Measurements from ENCODE around the gene CHD9.

Gene CHD9

GRCh38 chr16:53159781-53160436, 105.1 kb downstream of the CHD9 start:
- no peak for TF ChIP-seq ZNF384 (IDR thresholded peaks at IDR 0.05)
- no peak for TF ChIP-seq NFRKB (IDR thresholded peaks at IDR 0.05)
- no peak for TF ChIP-seq HDGF (IDR thresholded peaks at IDR 0.05; ENCODE audit: borderline replicate concordance)
- TF ChIP-seq SP1 (IDR thresholded peaks at IDR 0.05): no peak
- no peak for TF ChIP-seq BHLHE40 (IDR thresholded peaks at IDR 0.05; ENCODE audit: borderline replicate concordance)
- TF ChIP-seq LEF1 (IDR thresholded peaks at IDR 0.05; ENCODE audit: borderline replicate concordance): no peak
- TF ChIP-seq L3MBTL2 (conservative IDR thresholded peaks at IDR 0.05): no peak
- TF ChIP-seq TARDBP (IDR thresholded peaks at IDR 0.05): no peak
- TF ChIP-seq PKNOX1 (IDR thresholded peaks at IDR 0.05): no peak
- no peak for TF ChIP-seq ELF4 (IDR thresholded peaks at IDR 0.05)
- DNase-seq (ENCODE audit: extremely low spot score): peak; percentile 40
- POLR2A ChIA-PET: no interaction called here
- CTCF ChIA-PET: no interaction called here

- no peak for DNase-seq (ENCODE audit: extremely low spot score)
- ChIA-PET CTCF (no interaction called here), POLR2A (no interaction called here)
Measured at GRCh38 chr16:53166099-53166498, 111.3 kb downstream of the CHD9 start.

GRCh38 chr16:53168744-53169143, 114.0 kb downstream of the CHD9 start:
- ChIA-PET CTCF (no interaction called here), POLR2A (no interaction called here)
- TF ChIP-seq HDGF (IDR thresholded peaks at IDR 0.05; ENCODE audit: borderline replicate concordance): no peak
- no peak for TF ChIP-seq CTBP1 (IDR thresholded peaks at IDR 0.05; ENCODE audit: borderline replicate concordance)
- TF ChIP-seq LEF1 (IDR thresholded peaks at IDR 0.05; ENCODE audit: borderline replicate concordance): no peak
- no peak for TF ChIP-seq PKNOX1 (IDR thresholded peaks at IDR 0.05)
- TF ChIP-seq FOXK2 (IDR thresholded peaks at IDR 0.05): no peak
- TF ChIP-seq L3MBTL2 (conservative IDR thresholded peaks at IDR 0.05): no peak
- no peak for TF ChIP-seq TARDBP (IDR thresholded peaks at IDR 0.05)
- TF ChIP-seq SUZ12 (IDR thresholded peaks at IDR 0.05): no peak
- no peak for TF ChIP-seq BHLHE40 (IDR thresholded peaks at IDR 0.05; ENCODE audit: borderline replicate concordance)
- no peak for TF ChIP-seq ARNT (IDR thresholded peaks at IDR 0.05)
- TF ChIP-seq FOXA1 (IDR thresholded peaks at IDR 0.05): no peak
- no peak for TF ChIP-seq SP1 (IDR thresholded peaks at IDR 0.05)
- no peak for TF ChIP-seq FOXM1 (IDR thresholded peaks at IDR 0.05; ENCODE audit: borderline replicate concordance)
- no peak for TF ChIP-seq ZNF384 (IDR thresholded peaks at IDR 0.05)
- TF ChIP-seq NFRKB (IDR thresholded peaks at IDR 0.05): no peak
- no peak for TF ChIP-seq ELF4 (IDR thresholded peaks at IDR 0.05)
- DNase-seq (ENCODE audit: extremely low spot score): no peak

More at GRCh38 chr16:53166099-53166498, 111.3 kb downstream of the CHD9 start:
- TF ChIP-seq L3MBTL2 (conservative IDR thresholded peaks at IDR 0.05) (no peak), PKNOX1 (IDR thresholded peaks at IDR 0.05) (no peak), TARDBP (IDR thresholded peaks at IDR 0.05) (no peak), ELF4 (IDR thresholded peaks at IDR 0.05) (no peak), ARNT (IDR thresholded peaks at IDR 0.05) (no peak), BHLHE40 (IDR thresholded peaks at IDR 0.05; ENCODE audit: borderline replicate concordance) (no peak), ZNF384 (IDR thresholded peaks at IDR 0.05) (no peak), FOXM1 (IDR thresholded peaks at IDR 0.05; ENCODE audit: borderline replicate concordance) (no peak)

- TF ChIP-seq L3MBTL2 (conservative IDR thresholded peaks at IDR 0.05) (no peak), HDGF (IDR thresholded peaks at IDR 0.05; ENCODE audit: borderline replicate concordance) (no peak), ZNF384 (IDR thresholded peaks at IDR 0.05) (no peak), ARNT (IDR thresholded peaks at IDR 0.05) (no peak)
- no peak for DNase-seq (ENCODE audit: extremely low spot score)
- POLR2A ChIA-PET: no interaction called here
- CTCF ChIA-PET: no interaction called here
Measured at GRCh38 chr16:53172517-53172916, 117.7 kb downstream of the CHD9 start.

GRCh38 chr16:53175118-53175517, 120.3 kb downstream of the CHD9 start:
- ChIA-PET POLR2A (no interaction called here), CTCF (no interaction called here)
- TF ChIP-seq ARNT (IDR thresholded peaks at IDR 0.05): no peak
- TF ChIP-seq LEF1 (IDR thresholded peaks at IDR 0.05; ENCODE audit: borderline replicate concordance): no peak
- TF ChIP-seq HDGF (IDR thresholded peaks at IDR 0.05; ENCODE audit: borderline replicate concordance): no peak
- no peak for TF ChIP-seq ZNF384 (IDR thresholded peaks at IDR 0.05)
- no peak for TF ChIP-seq SUZ12 (IDR thresholded peaks at IDR 0.05)
- TF ChIP-seq TARDBP (IDR thresholded peaks at IDR 0.05): no peak
- TF ChIP-seq CTBP1 (IDR thresholded peaks at IDR 0.05; ENCODE audit: borderline replicate concordance): no peak
- TF ChIP-seq FOXK2 (IDR thresholded peaks at IDR 0.05): no peak
- no peak for TF ChIP-seq NFRKB (IDR thresholded peaks at IDR 0.05)
- no peak for TF ChIP-seq FOXM1 (IDR thresholded peaks at IDR 0.05; ENCODE audit: borderline replicate concordance)
- TF ChIP-seq FOXA1 (IDR thresholded peaks at IDR 0.05): no peak
- no peak for TF ChIP-seq BHLHE40 (IDR thresholded peaks at IDR 0.05; ENCODE audit: borderline replicate concordance)
- TF ChIP-seq SP1 (IDR thresholded peaks at IDR 0.05): no peak
- TF ChIP-seq L3MBTL2 (conservative IDR thresholded peaks at IDR 0.05): no peak
- no peak for TF ChIP-seq ELF4 (IDR thresholded peaks at IDR 0.05)

GRCh38 chr16:53176434-53176833, 121.6 kb downstream of the CHD9 start:
- POLR2A ChIA-PET: no interaction called here
- CTCF ChIA-PET: no interaction called here
- no peak for DNase-seq (ENCODE audit: extremely low spot score)
- TF ChIP-seq ARNT (IDR thresholded peaks at IDR 0.05): no peak
- no peak for TF ChIP-seq SUZ12 (IDR thresholded peaks at IDR 0.05)
- no peak for TF ChIP-seq PKNOX1 (IDR thresholded peaks at IDR 0.05)
- TF ChIP-seq CTBP1 (IDR thresholded peaks at IDR 0.05; ENCODE audit: borderline replicate concordance): no peak
- TF ChIP-seq ZNF384 (IDR thresholded peaks at IDR 0.05): no peak
- no peak for TF ChIP-seq L3MBTL2 (conservative IDR thresholded peaks at IDR 0.05)
- no peak for TF ChIP-seq FOXA1 (IDR thresholded peaks at IDR 0.05)
- TF ChIP-seq SP1 (IDR thresholded peaks at IDR 0.05): no peak
- no peak for TF ChIP-seq TARDBP (IDR thresholded peaks at IDR 0.05)
- no peak for TF ChIP-seq LEF1 (IDR thresholded peaks at IDR 0.05; ENCODE audit: borderline replicate concordance)
- TF ChIP-seq FOXK2 (IDR thresholded peaks at IDR 0.05): no peak
- no peak for TF ChIP-seq BHLHE40 (IDR thresholded peaks at IDR 0.05; ENCODE audit: borderline replicate concordance)
- no peak for TF ChIP-seq ELF4 (IDR thresholded peaks at IDR 0.05)
- no peak for TF ChIP-seq HDGF (IDR thresholded peaks at IDR 0.05; ENCODE audit: borderline replicate concordance)
- TF ChIP-seq FOXM1 (IDR thresholded peaks at IDR 0.05; ENCODE audit: borderline replicate concordance): no peak
- TF ChIP-seq NFRKB (IDR thresholded peaks at IDR 0.05): no peak

More at GRCh38 chr16:53175118-53175517, 120.3 kb downstream of the CHD9 start:
- no peak for DNase-seq (ENCODE audit: extremely low spot score)
